Karpas-422 (cell line): Measurements from ENCODE around the gene GCH1. TPM values are rescaled to one million over a fixed set of nuclear protein-coding genes. Genes with fewer than 3 reads are reported as not detected.

Source experiments
- DNase-seq: peaks from one replicate; pipeline ENCODE4 v3.0.0-alpha.2; 2015
- H2AFZ ChIP-seq: fragments of 200-600 bp; sonication (generic); 2 replicates; pipeline ENCODE4 v1.6.1; 2014; ENCODE audit warnings: antibody characterized with exemption, low read length, mixed read lengths
- H3K27ac ChIP-seq: fragments of 200-600 bp; sonication (generic); 2 replicates; pipeline ENCODE4 v1.5.1; 2014; ENCODE audit warnings: mild to moderate bottlenecking, low read length, moderate library complexity
- H3K27me3 ChIP-seq: fragments of 200-600 bp; sonication (generic); 2 replicates; pipeline ENCODE4 v1.6.1; 2014; ENCODE audit warnings: low read length, mixed read lengths
- H3K36me3 ChIP-seq: fragments of 200-600 bp; sonication (generic); 2 replicates; pipeline ENCODE4 v1.6.1; 2014; ENCODE audit warnings: low read length, mixed read lengths; ENCODE audit not compliant: insufficient read depth
- H3K4me1 ChIP-seq: fragments of 200-600 bp; sonication (generic); 2 replicates; pipeline ENCODE4 v1.6.1; 2014; ENCODE audit warnings: mild to moderate bottlenecking, low read length, mixed read lengths
- H3K4me2 ChIP-seq: fragments of 200-600 bp; sonication (generic); 2 replicates; pipeline ENCODE4 v1.6.1; 2014; ENCODE audit warnings: low read length, low read depth, mild to moderate bottlenecking; ENCODE audit not compliant: poor library complexity, severe bottlenecking
- H3K4me3 ChIP-seq: fragments of 200-600 bp; sonication (generic); 2 replicates; pipeline ENCODE4 v1.5.1; 2014; ENCODE audit warnings: mild to moderate bottlenecking, antibody characterized with exemption, low read length, mixed read lengths
- H3K79me2 ChIP-seq: fragments of 200-600 bp; sonication (generic); 2 replicates; pipeline ENCODE4 v1.6.1; 2014; ENCODE audit warnings: mild to moderate bottlenecking, low read length, mixed read lengths
- H3K9ac ChIP-seq: fragments of 200-600 bp; sonication (generic); 2 replicates; pipeline ENCODE4 v1.6.0; 2014; ENCODE audit warnings: low read length
- H3K9me2 ChIP-seq: fragments of 200-600 bp; sonication (generic), shearing (Covaris generic); replicated peaks from 2 replicates; pipeline ENCODE4 v1.6.0; 2014; ENCODE audit warnings: mild to moderate bottlenecking, low read length, moderate library complexity; ENCODE audit not compliant: insufficient read depth
- H3K9me3 ChIP-seq: fragments of 300-700, 200-600 bp; sonication (generic); 2 replicates; pipeline ENCODE4 v1.6.1; 2014; ENCODE audit warnings: low read length, mixed read lengths
- H4K20me1 ChIP-seq: fragments of 200-600 bp; sonication (generic); 2 replicates; pipeline ENCODE4 v1.6.1; 2014; ENCODE audit warnings: mild to moderate bottlenecking, antibody characterized with exemption, low read length, low read depth; ENCODE audit not compliant: insufficient read depth
- total RNA-seq: library from RNA; depleted of rRNA; stranded (reverse); fragments of >200 nt; shearing (Covaris generic); gene quantifications from 2 replicates; pipeline ENCODE4 v1.2.3, GENCODE V29; 2014; ENCODE audit warnings: low replicate concordance

The GCH1 gene
- total RNA-seq, 1 experiment from 2014 or later: 174 TPM

DNA sequence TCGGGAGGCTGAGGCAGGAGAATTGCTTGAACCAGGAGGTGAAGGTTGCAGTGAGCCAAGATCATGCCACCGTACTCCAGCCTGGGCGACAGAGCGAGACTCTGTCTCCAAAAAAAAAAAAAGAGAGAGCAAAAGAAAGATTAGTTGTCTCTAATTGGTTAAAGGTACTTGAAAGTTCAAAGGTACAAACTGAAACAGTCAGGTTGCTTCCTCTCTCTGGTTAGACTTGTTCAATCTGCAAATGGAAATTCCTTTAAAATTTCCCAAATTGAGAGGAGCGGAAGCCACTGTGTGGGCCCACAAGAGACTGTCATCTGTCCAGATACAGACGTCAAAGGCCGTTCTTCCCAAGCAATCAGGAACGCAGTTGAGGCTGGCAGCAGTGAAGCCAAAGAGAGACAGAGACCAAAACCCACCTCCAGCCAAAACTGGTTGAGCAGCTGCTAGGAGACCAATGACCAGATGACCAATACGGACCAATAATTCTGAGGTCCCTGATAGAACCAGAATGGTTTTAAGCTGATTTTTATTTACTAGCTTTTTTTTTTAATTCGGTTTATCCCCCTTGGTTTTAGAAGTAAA, 63.6 kb downstream of the GCH1 start:
- Histone ChIP-seq H3K9ac (no peak overlapping the region), H3K9me3 (no peaks in the 10 kb centered on the region), H3K4me2 (no peak overlapping the region), H3K4me1 (peaks cover 33% of the 10 kb centered on the region), H3K27me3 (no peaks in the 10 kb centered on the region), H2AFZ (no peak overlapping the region), H4K20me1 (no peaks in the 10 kb centered on the region), H3K4me3 (no peak overlapping the region), H3K27ac (peak overlapping the region; percentile 4; the same call in 1 of the 2 replicates), H3K36me3 (peaks cover 74% of the 10 kb centered on the region), H3K79me2 (0 out of 2 replicates have a peak, but pooled peaks cover 11% of the 10 kb centered on the region), H3K9me2 (no peaks in the 10 kb centered on the region)
- DNase-seq: no peak

DNA sequence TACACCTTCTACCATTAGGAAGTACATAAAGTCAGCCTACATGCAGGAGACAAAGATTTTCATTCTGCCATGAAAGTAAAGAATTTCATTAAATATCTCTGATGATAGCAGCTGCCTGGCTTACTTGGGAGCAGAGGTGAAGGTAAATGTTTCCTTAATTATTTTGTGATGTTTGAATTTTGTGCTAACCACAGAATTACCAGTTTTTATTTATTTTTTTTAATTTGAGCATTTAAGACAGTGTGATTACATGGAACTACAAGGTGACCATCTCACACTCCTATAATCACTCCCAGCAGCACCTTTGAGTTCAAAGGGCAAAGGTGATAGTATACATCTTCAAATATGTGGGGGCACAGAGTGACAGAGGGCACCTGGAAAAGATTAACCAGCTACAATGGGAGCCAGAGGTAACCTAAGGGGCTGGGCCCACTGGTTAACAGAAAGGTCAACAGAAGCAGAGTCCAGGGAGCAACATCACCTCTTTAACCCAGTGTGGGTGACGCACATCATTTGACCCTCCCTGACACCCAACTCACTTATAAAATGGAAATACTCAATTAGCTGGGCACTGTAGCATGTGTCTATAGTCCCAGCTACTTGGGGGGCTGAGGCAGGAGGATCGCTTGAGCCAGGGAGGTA, 65.0 kb downstream of the GCH1 start:
- no peak for DNase-seq
- Histone ChIP-seq H3K4me3 (no peak overlapping the region), H3K9ac (no peak overlapping the region), H3K27me3 (no peaks in the 10 kb centered on the region), H4K20me1 (no peaks in the 10 kb centered on the region), H3K9me2 (no peaks in the 10 kb centered on the region), H3K36me3 (peaks cover 67% of the 10 kb centered on the region), H3K27ac (peak overlapping the region; percentile 43), H3K79me2 (0 out of 2 replicates have a peak, but pooled peaks cover 8% of the 10 kb centered on the region), H3K9me3 (no peaks in the 10 kb centered on the region), H3K4me2 (no peak overlapping the region), H3K4me1 (peaks cover 33% of the 10 kb centered on the region), H2AFZ (no peak overlapping the region)

DNA sequence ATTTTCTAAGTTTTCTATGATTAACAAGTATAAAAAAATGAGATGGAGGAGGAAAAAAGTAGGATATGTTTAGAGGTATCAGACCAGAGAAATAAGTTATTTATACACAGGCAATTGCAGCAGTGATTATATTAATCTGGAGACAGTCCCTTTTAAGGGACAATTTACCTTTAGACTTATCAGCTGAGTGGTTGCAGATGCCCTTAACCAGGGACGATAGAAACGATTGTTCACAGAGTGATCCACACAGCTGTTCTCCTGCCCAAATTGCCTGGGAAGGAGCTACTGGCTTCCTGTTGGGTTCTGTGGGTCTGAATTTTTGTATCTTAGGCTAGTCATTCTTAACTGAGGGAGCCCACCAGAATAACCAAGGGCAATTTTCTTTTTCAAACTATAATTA, 66.4 kb downstream of the GCH1 start:
- H4K20me1 ChIP-seq: no peaks in the 10 kb centered on the region
- no peak overlapping the region for H3K4me3 ChIP-seq
- no peaks in the 10 kb centered on the region for H3K9me3 ChIP-seq
- peaks cover 53% of the 10 kb centered on the region for H3K36me3 ChIP-seq
- no peak overlapping the region for H2AFZ ChIP-seq
- peaks cover 27% of the 10 kb centered on the region for H3K4me1 ChIP-seq
- no peak for DNase-seq
- no peaks in the 10 kb centered on the region for H3K27me3 ChIP-seq
- no peaks in the 10 kb centered on the region for H3K9me2 ChIP-seq
- no peak overlapping the region for H3K9ac ChIP-seq
- no peak overlapping the region for H3K4me2 ChIP-seq
- H3K79me2 ChIP-seq: 0 out of 2 replicates have a peak, but pooled peaks cover 6% of the 10 kb centered on the region
- H3K27ac ChIP-seq: no peak overlapping the region

DNA sequence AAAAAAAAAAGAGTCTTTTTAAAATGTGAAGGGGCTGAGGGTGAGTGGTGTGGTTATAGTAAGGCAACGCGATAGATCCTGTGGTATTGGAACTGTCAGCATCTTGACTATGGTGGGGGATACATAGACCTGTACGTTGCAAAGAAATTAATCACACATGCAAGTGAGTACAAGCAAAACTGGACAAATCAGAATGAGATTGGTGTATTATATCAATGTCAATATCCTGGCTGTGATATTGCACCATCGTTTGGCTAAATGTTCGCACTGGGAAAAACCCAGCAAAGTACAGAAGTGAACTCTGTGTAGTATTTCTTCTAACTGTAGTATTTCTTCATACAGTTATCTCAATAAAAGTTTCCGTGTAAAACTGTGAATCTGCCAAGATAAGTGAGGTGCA, 67.9 kb downstream of the GCH1 start:
- Histone ChIP-seq H3K27me3 (no peaks in the 10 kb centered on the region), H3K9me2 (no peaks in the 10 kb centered on the region), H3K79me2 (no peaks in the 10 kb centered on the region), H4K20me1 (no peaks in the 10 kb centered on the region), H3K4me1 (peaks cover 18% of the 10 kb centered on the region), H3K9me3 (no peaks in the 10 kb centered on the region), H3K9ac (no peak overlapping the region), H2AFZ (no peak overlapping the region), H3K27ac (peak overlapping the region; percentile 6; the same call in 1 of the 2 replicates), H3K36me3 (peaks cover 38% of the 10 kb centered on the region), H3K4me3 (no peak overlapping the region), H3K4me2 (no peak overlapping the region)
- no peak for DNase-seq

DNA sequence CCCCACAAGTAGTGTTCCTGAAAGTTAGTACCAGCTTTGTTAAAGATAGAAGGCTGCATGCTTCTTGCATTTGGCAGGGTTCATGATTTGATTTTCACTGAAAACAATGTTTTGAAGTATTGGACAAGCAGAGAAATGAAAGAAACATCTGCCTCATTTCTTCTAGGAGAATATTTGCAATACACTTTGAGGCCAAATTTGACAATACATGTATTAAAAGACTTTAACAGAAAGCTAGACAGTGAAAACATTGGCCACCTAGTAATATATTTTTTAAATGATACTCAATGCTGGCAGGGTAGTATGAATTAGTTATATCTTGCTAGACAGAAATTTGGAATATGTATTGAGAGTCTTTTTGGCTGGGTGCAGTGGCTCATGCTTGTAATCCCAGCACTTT, 68.5 kb downstream of the GCH1 start:
- Histone ChIP-seq H3K36me3 (peaks cover 32% of the 10 kb centered on the region), H3K4me2 (no peak overlapping the region), H3K9me3 (no peaks in the 10 kb centered on the region), H3K9me2 (no peaks in the 10 kb centered on the region), H3K79me2 (no peaks in the 10 kb centered on the region), H3K4me3 (no peak overlapping the region), H2AFZ (no peak overlapping the region), H3K4me1 (peaks cover 18% of the 10 kb centered on the region), H3K9ac (no peak overlapping the region), H3K27me3 (no peaks in the 10 kb centered on the region), H4K20me1 (no peaks in the 10 kb centered on the region), H3K27ac (peak overlapping the region; percentile 51)
- no peak for DNase-seq

DNA sequence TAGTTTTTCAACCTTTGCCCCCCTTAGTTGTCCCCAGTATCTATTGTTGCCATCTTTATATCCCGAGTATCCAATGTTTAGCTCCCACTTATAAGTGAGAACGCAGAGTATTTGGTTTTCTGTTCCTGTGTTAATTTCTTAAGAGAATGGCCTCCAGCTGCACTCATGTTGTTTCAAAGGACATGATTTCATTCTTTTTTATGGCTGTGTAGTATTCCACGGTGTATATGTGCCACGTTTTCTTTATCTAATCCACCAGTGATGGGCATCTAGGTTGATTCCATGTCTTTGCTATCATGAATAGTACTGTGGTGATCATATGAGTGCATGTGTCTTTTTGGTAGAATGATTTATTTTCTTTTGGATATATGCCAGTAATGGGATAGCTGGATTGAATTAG, 72.0 kb downstream of the GCH1 start:
- DNase-seq: no peak
- H3K4me1 ChIP-seq: peaks cover 33% of the 10 kb centered on the region
- no peak overlapping the region for H3K4me2 ChIP-seq
- no peaks in the 10 kb centered on the region for H4K20me1 ChIP-seq
- H3K4me3 ChIP-seq: no peak overlapping the region
- H3K79me2 ChIP-seq: no peaks in the 10 kb centered on the region
- H3K9me3 ChIP-seq: peaks cover 5% of the 10 kb centered on the region; the same call in 1 of the 2 replicates
- no peak overlapping the region for H3K9ac ChIP-seq
- no peak overlapping the region for H2AFZ ChIP-seq
- 0 out of 2 replicates have a peak overlapping the region, but pooled peaks have one; percentile 89 for H3K27ac ChIP-seq
- no peaks in the 10 kb centered on the region for H3K9me2 ChIP-seq
- no peaks in the 10 kb centered on the region for H3K27me3 ChIP-seq
- H3K36me3 ChIP-seq: peaks cover 17% of the 10 kb centered on the region

DNA sequence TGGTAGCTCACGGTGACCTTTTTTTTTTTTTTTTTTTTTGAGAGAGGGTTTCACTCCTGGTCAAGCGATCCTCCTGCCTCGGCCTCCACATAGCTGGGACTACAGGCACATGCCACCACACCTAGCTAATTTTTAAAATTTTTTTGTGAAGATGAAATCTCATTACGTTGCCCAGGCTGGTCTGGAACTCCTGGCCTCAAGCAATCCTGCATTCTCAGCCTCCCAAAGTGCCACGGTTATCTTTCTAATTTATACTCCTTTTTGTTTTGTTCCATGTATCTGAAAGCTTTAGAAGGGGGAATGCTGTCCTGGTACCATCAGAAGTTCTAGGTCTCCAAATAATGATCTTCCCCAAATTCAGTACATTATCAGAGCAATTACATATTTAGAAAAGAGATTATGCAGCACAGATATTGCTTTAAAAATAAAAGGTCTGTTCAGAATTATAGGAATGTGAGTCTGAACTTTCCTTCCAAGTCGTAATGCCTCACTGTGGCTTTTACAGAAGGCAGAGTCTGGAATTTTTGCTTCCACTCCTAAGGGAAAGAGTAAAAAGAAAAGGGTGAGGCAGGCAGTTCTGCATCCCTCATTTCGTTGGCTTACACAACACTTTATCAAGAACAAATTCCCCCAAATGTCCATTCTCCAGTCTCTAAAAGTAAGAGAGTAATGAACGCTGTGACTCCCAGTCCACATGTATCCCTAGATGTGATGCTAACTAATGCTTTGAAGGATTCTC, 73.0 kb downstream of the GCH1 start:
- H3K9ac ChIP-seq: peak overlapping the region; percentile 23; the same call in 1 of the 2 replicates
- DNase-seq: peak; percentile 70

DNA sequence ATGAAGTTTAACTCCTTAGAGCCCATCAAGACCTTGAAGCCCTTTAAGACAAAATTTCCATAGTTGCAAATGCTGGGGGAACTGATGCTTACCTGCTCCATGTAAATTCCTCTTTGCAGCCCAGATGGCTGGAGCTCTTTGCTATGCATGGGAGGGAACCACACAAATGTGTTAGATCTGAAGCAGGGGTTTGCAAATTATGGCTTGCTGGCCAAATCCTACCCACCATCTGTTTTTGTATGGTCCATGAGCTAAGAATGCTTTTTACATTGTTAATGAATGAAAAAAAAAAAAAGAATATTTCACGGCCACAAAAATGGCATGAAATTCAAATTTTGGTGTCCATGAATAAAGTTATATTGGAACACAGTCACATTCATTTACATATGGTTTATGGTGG, 74.6 kb downstream of the GCH1 start:
- Histone ChIP-seq H3K4me1 (peaks cover 33% of the 10 kb centered on the region), H3K4me2 (peak overlapping the region; percentile 50), H4K20me1 (no peaks in the 10 kb centered on the region), H3K79me2 (no peaks in the 10 kb centered on the region), H2AFZ (no peak overlapping the region), H3K9me2 (no peaks in the 10 kb centered on the region), H3K4me3 (peak overlapping the region; percentile 20; the same call in 1 of the 2 replicates), H3K9me3 (peaks cover 22% of the 10 kb centered on the region), H3K27ac (peak overlapping the region; percentile 89), H3K27me3 (no peaks in the 10 kb centered on the region), H3K9ac (no peak overlapping the region; the same call in 1 of the 2 replicates), H3K36me3 (peaks cover 20% of the 10 kb centered on the region)
- peak; percentile 93 for DNase-seq

More for the DNA sequence above, 73.0 kb downstream of the GCH1 start:
- no peak overlapping the region for H3K4me3 ChIP-seq
- no peaks in the 10 kb centered on the region for H3K9me2 ChIP-seq
- H4K20me1 ChIP-seq: no peaks in the 10 kb centered on the region
- peak overlapping the region; percentile 50 for H3K4me2 ChIP-seq
- 0 out of 2 replicates have a peak overlapping the region, but pooled peaks have one; percentile 13 for H2AFZ ChIP-seq
- H3K79me2 ChIP-seq: no peaks in the 10 kb centered on the region
- peaks cover 17% of the 10 kb centered on the region for H3K36me3 ChIP-seq
- H3K4me1 ChIP-seq: peaks cover 33% of the 10 kb centered on the region
- peak overlapping the region; percentile 89 for H3K27ac ChIP-seq
- peaks cover 11% of the 10 kb centered on the region for H3K9me3 ChIP-seq
- H3K27me3 ChIP-seq: no peaks in the 10 kb centered on the region
